Muscle layer of duodenum (tissue), 2 donors: ENCODE results near the gene FBLN2.

ENCODE experiments used
- H3K27ac ChIP-seq: one replicate; pipeline ENCODE4 v1.7.0; 2013; ENCODE audit warnings: mild to moderate bottlenecking, low read length
- H3K27me3 ChIP-seq: one replicate; pipeline ENCODE4 v1.7.0; 2013; ENCODE audit warnings: low read depth, mild to moderate bottlenecking, control low read depth, low read length
- H3K36me3 ChIP-seq, 2 donors: one replicate each; pipeline ENCODE4 v1.7.0; 2013; ENCODE audit warnings: low read length in 2 of 2, control low read depth in 1 of 2, mild to moderate bottlenecking in 1 of 2; ENCODE audit not compliant: insufficient read depth in 2 of 2, control insufficient read depth in 1 of 2
- H3K4me1 ChIP-seq, 2 donors: one replicate each; pipeline ENCODE4 v1.7.0; 2013; ENCODE audit warnings: low read length in 2 of 2, mild to moderate bottlenecking in 2 of 2, control low read depth in 1 of 2, moderate library complexity in 1 of 2; ENCODE audit not compliant: insufficient read depth in 2 of 2, control insufficient read depth in 1 of 2
- H3K4me3 ChIP-seq, 2 donors: one replicate each; pipeline ENCODE4 v1.7.0; 2013; ENCODE audit warnings: low read length in 2 of 2, low read depth in 1 of 2, mild to moderate bottlenecking in 1 of 2
- H3K9me3 ChIP-seq, 2 donors: one replicate each; pipeline ENCODE4 v1.7.0; 2013; ENCODE audit warnings: low read length in 2 of 2, control low read depth in 1 of 2, mild to moderate bottlenecking in 1 of 2; ENCODE audit not compliant: control insufficient read depth in 1 of 2
- donor health status: healthy.

Gene FBLN2

DNA sequence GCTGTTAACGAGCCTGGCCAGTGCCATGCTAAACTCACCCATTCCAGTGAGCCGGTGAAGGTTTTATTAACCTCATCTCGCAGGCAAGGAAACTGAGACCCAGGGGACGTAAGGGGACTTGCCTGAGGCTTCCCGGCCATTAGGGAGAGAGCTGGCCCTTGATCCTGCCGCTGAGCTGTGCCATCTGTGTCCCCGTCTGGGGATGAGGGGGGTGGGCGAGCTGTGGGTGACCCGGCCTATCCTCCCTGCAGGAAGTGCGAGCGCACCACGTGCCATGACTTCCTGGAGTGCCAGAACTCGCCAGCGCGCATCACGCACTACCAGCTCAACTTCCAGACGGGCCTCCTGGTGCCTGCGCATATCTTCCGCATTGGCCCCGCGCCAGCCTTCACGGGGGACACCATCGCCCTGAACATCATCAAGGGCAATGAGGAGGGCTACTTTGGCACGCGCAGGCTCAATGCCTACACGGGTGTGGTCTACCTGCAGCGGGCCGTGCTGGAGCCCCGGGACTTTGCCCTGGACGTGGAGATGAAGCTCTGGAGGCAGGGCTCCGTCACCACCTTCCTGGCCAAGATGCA, 88.5 kb downstream of the FBLN2 start:
- no peaks in the 10 kb centered on the region for H3K4me1 ChIP-seq
- H3K4me3 ChIP-seq, result no peak overlapping the region
- no peak overlapping the region for H3K27ac ChIP-seq
- H3K27me3 ChIP-seq, result no peaks in the 10 kb centered on the region
- H3K36me3 ChIP-seq, result no peaks in the 10 kb centered on the region
- H3K9me3 ChIP-seq, result no peaks in the 10 kb centered on the region

DNA sequence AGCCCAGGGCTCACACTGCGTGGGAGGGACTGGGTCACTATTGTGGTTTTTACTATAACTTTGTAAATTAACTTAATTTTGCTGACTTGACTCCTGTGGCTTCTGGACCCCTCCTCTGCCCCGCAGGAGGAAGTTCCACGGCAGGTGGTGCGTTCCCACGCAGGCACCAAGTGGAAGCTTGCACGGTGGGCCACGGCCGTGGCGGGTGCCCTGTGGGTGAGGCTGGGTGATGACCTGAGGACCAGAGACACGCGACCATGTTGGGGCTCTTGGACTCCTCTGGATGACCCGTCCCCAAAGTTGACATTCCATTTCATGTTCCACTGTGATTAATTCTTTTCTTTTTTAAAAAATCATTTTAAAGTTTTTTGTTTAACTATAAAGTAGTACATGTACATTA, 89.0 kb downstream of the FBLN2 start:
- H3K4me1 ChIP-seq, result no peaks in the 10 kb centered on the region
- no peaks in the 10 kb centered on the region for H3K36me3 ChIP-seq
- H3K27ac ChIP-seq, result no peak overlapping the region
- no peaks in the 10 kb centered on the region for H3K27me3 ChIP-seq
- no peak overlapping the region for H3K4me3 ChIP-seq
- H3K9me3 ChIP-seq, result no peaks in the 10 kb centered on the region

DNA sequence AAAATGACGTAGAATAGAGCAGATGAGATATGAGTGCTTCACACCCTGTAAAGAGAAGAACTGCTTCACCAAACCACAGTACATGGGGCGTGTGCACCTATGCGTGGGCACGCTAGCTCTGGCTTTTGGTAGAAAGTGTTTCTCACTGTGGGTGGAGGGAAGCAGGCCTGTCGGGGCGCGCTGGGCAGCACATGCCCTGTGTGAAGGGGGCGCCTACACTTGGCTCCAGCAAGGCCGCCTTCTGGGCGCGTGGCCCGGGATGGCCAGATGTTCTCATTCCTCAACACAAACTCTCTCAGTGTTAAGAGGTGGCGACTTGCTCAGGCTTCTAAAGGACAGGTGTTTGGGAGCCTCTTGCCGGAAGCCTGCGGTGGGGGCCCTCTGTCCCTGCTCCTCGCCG, 90.0 kb downstream of the FBLN2 start:
- no peak overlapping the region for H3K27ac ChIP-seq

DNA sequence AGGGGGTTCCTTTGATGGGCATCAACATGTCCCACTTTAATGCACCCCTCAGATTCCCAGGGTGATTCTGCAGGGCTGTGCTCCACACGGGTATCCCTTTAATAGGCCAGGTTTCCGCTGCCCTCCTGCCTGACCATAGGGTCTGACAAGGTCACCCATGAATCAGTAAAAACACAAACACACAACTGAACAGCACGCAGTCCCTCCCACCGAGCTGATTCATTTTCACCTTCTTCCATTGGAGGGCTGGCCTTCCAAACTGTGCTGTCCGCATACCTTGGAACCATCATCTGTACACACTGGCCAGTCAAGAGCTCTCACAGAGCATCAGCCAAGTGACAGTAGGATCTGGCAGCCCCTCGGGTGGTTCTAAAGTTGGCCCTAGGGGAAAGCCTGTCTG, 93.7 kb downstream of the FBLN2 start:
- no peaks in the 10 kb centered on the region for H3K36me3 ChIP-seq

More for the DNA sequence above, 90.0 kb downstream of the FBLN2 start:
- H3K9me3 ChIP-seq, result no peaks in the 10 kb centered on the region
- H3K4me3 ChIP-seq, result no peak overlapping the region
- no peaks in the 10 kb centered on the region for H3K27me3 ChIP-seq
- H3K4me1 ChIP-seq, result no peaks in the 10 kb centered on the region
- no peaks in the 10 kb centered on the region for H3K36me3 ChIP-seq

DNA sequence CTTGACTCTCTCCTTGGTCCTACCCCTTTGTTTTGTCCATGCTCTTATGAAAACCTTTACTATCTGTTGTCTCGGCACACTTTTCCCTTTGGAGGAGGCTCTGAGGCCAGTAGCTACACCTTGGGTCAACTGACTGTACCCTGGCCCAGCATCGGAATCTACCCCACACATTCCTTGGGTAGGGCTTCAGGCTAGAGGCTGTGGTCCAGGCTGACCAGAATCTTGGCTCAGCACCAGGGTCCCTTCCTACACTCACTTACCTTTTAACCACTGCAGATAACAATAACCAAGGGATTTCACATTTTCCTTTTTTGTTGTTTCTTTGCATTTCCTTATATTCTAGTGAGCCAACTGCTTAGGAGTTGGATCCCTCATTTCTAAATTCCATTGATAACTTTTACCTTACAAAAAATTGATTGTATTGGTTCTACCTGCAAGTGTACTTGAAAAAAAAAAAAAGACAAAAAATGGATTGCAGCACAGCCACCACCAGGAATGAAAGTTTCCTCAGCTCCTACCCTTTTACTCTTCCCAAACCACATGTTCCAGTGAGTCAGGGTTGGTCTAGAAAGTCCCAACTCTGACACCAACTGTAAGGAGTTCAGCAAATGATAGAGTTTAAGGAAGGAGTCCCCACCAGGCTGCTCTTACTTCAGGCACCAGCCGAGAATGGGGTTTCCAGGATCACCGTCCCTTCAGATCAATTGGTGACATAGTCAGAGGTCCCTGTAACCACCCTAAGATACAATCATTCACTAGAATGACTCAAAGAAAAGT, 95.6 kb downstream of the FBLN2 start:
- H3K27me3 ChIP-seq, result peaks cover 4% of the 10 kb centered on the region
- no peaks in the 10 kb centered on the region for H3K9me3 ChIP-seq
- H3K4me1 ChIP-seq, result peaks cover 0 to 13% of the 10 kb centered on the region in 2 donors
- H3K27ac ChIP-seq, result no peak overlapping the region
- H3K4me3 ChIP-seq, result no peak overlapping the region
- H3K36me3 ChIP-seq, result no peaks in the 10 kb centered on the region

More for the DNA sequence above, 93.7 kb downstream of the FBLN2 start:
- Histone ChIP-seq H3K27me3 (peaks cover 2% of the 10 kb centered on the region), H3K27ac (no peak overlapping the region), H3K4me3 (no peak overlapping the region), H3K4me1 (peaks cover 0 to 6% of the 10 kb centered on the region in 2 donors), H3K9me3 (no peaks in the 10 kb centered on the region)

DNA sequence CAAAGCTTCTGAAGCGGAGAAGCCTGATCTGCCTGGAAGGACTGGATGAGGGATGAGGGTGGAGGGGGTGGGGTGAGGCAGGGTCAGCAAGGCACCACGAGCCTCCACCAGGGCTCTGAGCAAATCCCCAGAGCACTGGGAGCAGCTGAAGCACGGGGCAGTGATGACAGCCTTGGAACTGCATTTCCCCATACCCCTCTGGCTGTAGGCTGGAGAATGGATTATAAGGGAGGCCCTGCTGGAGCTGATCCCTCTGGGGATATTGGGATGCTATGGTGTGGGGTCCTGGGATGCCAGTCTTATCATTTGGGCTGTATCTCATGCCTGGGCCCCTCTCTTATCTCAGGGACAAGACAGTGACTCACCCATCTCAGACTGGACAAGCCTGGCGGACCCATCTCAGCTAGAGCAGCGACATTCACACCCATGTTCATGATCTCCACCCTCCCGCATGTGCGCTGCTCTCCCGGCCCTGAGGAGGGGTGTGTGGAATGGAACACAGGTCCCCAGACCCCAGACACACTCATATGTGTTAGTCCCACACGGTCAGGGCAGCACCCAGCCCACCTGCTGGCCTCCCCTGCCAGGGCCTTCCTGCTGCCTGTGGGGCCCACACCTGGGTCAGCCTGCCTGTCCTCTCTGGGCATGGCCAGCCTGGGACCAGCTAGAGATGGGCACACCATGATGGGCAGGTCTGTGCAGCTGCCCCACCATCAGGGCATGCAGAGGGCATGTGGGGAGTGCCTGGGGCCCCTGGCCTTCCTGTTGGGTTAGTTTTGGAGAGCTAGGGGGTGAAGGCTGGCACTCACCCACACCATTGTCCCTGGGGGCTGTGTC, 97.1 kb downstream of the FBLN2 start:
- Histone ChIP-seq H3K27ac (no peak overlapping the region), H3K4me1 (peaks cover 0 to 20% of the 10 kb centered on the region in 2 donors), H3K9me3 (no peaks in the 10 kb centered on the region), H3K36me3 (no peaks in the 10 kb centered on the region), H3K4me3 (no peak overlapping the region), H3K27me3 (peaks cover 4% of the 10 kb centered on the region)

DNA sequence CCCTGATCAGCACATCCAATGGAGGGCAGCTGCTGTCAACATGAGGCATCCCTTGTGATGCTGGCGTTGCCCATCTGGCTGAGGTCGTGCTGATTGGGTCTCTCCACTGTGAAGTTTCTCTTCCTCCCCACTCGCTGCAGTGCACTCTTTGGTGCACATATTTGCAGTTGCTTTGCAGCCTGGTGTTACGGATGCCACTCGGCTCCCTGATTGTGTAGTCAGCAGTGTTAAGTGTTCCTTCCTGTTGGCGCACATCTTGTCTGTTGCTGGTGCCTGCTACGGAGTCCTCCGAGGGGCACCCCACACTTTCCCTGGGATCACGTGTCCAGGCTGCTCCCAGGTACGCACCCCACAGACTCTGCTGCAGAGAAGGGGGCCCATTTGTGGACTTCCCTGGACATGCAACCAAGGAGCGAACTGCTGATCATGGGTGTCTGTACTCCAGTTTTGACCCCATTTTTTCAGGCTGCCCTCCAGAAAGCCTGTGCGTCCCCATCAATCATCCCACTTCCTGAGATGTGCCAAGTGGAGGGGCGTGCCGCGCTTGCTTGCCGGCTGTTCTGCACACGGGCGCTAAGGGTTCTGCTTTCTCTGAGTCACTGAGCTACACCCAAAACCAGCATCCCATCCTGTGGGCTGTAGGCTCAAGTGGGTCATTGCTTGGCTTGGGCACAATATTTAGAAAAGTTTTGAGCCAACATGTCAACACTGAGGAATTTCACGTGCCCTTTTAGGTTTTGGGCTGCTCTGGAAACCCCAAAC, 98.6 kb downstream of the FBLN2 start:
- H3K9me3 ChIP-seq, result no peaks in the 10 kb centered on the region
- H3K27ac ChIP-seq, result no peak overlapping the region
- H3K4me1 ChIP-seq, result peaks cover 0 to 20% of the 10 kb centered on the region in 2 donors
- H3K4me3 ChIP-seq, result peak overlapping the region in 1 of 2 donors; percentile 27
- H3K36me3 ChIP-seq, result no peaks in the 10 kb centered on the region
- H3K27me3 ChIP-seq, result peaks cover 4% of the 10 kb centered on the region

DNA sequence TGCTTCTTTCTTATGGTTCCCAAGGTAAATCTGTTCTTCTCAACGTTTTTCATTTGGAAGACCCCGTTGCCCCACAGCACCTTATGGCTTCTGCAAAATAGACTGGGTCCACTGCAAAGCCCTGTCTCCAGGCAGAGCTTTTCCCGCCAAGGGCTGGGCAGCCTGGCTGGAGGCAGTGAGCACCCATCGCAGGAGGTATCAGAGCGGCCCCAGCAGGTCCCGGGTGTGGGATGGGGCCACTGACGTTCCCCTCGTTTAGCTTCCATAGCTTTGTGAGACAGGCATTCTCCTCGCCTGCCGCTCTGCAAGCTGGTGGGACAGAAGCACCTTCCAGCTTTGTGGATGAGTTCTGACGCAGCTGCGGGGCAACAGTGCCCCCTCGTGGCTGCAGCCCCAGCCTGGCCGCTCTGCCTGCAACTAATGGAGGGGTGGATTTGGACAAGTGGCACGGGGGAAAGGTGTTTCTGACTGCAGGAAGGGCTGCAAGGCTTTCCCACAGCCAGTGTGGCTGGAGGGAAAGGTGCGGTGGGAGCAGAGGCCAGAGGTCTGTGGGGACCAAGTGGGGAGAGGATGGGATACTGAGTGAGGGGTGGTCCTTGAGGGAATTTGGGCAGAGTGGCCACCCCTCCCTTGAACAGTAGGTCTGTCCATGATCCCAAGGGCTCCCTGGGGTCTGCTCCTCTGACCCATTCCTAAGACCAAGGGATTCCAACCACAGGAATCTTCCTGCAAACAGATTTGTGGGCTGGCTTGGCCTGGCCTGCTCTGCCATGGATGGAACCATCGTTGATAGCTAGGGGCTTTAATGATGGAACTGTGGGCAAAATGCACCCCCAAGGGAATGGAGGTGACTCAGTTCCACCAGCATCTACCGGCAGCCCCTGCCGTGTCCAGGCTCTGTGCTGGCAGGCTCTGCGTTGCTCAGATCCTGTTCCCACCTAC, 99.4 kb downstream of the FBLN2 start:
- H3K4me3 ChIP-seq, result peak overlapping the region in 1 of 2 donors; percentile 27
- peaks cover 4% of the 10 kb centered on the region for H3K27me3 ChIP-seq
- no peaks in the 10 kb centered on the region for H3K36me3 ChIP-seq
- H3K9me3 ChIP-seq, result no peaks in the 10 kb centered on the region
- H3K4me1 ChIP-seq, result peaks cover 0 to 20% of the 10 kb centered on the region in 2 donors
- H3K27ac ChIP-seq, result no peak overlapping the region

DNA sequence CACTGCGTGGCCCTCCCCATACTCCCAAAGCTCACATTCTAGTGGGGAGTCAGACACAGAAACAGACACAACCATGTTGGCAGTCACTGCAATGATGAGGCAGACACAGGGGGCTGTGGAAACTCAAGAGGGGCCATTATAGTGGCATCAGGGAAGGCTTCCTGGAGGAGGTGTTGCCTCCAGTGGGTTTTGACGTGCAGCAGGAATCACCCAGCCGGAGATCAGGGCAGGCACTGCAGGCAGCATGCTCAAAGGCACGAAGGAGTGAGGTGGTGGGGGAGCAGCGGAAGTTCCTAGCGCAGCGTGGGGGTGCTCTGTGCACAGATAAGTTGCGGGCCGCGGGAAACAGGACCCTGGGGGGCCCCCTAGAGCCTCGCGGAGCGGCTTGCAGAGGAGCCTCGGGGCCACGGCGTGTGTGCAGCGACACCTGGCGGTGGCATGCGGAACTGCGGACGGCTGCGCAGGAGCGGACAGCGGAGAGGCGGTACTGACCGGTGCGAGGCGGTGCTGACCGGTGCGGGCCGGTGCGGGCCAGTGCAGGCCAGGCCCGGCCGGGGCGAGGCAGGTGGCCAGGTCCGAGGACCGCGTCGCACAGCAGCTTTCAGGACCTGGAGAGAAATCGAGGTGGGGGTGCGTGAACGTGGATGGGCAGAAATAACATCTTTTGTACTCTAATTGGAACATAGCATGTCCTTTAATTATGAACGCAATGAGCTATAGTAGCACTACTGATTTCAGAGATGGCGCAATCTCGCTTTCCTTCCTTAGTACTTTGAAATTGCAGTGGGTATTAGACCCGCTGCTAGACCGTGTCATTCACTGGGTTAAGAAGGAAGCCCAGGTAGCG, 101.5 kb downstream of the FBLN2 start:
- Histone ChIP-seq H3K4me3 (peak overlapping the region in 1 of 2 donors; percentile 6), H3K36me3 (no peaks in the 10 kb centered on the region), H3K27me3 (peaks cover 10% of the 10 kb centered on the region), H3K27ac (no peak overlapping the region), H3K4me1 (peaks cover 0 to 25% of the 10 kb centered on the region in 2 donors), H3K9me3 (no peaks in the 10 kb centered on the region)
